NOMO-1 (cell line): ENCODE results near the gene DOK7.

Experiments
- DNase-seq, 2 experiments: peaks; one replicate each; lab custom pipeline; 2025; ENCODE audit not compliant: unreplicated experiment in 2 of 2; lab: John Stamatoyannopoulos, UW

The DOK7 gene

DNA sequence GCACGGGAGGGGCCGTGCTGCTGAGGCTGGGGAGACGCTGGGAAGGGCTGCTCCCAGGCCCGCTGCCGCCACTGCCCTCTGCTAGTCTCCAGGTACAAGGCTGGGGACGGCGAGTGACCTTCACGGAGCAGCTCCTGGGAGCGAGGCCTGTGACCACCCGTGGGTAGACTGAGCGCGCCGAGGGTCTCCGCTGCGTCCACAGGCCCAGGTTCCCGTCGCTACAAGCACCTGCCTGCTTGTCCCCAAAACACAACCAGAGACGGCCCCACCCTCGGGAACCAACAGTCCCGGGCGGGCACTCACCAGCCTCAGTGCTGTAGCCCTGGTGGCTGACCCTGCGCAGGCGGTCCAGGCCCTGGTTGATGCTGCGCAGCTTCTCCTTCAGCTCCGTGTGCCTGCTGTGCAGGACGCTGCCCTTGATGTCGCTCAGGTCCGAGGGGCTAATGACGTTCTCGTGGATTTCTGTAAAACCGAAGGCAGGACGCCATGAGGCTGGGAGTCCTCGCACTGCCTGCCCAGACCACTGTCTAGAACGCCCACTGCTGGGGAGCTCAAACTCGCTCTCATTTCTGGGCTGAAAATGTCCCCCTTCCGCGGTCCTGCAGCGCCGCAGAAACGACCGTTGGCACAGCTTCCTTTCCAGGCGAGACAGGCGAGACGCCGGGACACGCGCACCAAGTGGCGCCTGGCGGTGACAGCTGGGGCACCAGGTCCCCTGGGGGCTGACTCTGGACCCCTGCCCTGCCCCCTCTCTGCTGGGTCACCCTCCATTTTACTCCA is 54.8 kb downstream of the DOK7 start:
- no peak for DNase-seq

DNA sequence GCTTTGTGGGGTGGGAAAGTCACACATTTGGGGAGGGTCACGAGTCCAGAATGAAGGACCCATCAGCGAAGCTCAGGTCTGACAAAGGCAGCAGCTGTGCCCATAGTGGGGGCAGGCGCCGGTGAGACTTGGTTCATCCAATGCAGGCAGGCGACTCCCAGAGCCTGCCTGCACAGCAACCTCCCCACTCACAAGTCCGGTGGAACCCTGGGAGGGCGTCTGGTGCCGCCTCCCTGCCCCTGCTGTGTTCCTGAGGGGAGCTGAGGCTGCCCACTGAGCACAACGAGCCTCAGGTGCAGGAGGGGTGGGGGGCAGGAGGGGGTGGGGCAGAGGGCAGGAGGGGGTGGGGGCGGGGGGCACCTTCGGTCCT is 55.4 kb downstream of the DOK7 start:
- no peak for DNase-seq

DNA sequence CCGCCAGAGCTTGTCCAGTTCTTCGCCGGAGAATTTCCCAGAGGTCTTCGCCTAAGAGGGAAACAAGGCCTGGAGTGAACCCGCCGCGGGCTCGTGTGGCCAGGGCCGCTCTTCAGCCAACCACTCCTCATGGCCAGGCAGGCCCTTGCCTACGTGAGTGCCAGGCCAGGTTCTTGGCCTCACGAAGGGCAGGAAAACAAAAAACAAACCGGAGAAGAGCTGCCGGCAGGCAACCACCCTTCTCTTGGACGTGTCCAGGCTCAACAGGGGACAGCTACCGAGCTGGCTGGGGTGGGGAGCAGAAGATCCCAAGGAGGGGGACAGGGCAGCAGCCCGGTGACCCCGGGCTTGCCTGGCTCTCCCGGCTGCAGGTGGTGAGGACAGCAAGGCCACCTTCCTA is 55.8 kb downstream of the DOK7 start:
- DNase-seq, result no peak

DNA sequence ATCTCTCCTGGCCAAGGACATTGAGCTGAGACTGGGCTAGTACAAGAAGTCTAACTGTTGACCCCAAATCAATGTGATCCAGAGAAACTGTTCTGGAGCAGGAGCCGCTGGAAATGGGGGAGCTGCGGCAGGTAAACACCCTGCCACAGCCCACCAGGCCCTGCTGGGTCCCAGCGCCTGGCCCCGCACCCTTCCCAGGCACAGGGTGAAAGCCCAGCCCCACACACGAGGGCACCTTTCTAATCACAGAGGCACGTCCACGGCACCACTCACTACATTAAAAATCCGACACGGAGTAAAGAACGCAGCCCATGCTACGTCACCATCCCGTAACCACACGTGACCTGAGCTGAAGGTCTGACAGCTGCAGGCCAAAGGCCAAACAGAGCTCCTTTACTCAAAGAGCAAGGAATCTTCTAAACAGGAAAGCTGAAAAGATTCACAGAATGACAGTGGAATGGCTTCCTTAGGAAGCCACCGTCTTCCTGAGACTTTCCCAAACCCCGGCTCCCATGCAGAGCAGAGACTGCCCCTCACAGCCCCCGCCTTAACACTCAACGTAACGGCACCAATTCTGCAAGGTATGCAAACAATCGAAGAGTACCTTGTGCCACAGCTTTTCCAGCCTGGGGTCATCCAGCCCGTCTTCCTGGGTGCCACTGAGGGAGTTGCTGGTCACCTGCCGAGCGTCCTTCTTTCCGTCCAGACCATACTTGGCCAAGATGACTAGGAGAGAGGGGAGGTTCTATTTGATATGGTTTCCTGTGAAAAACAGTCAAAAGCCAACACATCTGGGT is 56.6 kb downstream of the DOK7 start:
- no peak for DNase-seq

DNA sequence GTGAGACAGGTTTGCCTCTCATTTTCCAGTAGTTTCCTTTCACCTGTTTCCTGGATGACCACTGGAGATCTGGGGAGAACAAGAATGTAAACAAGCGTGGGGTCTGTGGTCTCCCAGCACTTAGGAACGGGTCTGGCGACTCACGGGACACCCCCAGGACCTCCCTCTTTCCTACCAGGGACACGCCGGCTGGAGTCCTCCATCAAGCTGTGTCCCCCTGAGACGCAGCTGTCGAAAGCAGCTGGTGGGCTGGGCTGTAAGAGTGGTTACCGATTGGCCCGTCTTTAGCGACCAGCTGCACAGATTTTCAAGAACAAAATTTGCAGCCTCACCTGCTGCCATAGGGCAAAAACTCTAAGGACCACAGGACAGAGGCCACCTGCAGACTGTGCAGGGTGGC is 57.2 kb downstream of the DOK7 start:
- DNase-seq, result no peak

DNA sequence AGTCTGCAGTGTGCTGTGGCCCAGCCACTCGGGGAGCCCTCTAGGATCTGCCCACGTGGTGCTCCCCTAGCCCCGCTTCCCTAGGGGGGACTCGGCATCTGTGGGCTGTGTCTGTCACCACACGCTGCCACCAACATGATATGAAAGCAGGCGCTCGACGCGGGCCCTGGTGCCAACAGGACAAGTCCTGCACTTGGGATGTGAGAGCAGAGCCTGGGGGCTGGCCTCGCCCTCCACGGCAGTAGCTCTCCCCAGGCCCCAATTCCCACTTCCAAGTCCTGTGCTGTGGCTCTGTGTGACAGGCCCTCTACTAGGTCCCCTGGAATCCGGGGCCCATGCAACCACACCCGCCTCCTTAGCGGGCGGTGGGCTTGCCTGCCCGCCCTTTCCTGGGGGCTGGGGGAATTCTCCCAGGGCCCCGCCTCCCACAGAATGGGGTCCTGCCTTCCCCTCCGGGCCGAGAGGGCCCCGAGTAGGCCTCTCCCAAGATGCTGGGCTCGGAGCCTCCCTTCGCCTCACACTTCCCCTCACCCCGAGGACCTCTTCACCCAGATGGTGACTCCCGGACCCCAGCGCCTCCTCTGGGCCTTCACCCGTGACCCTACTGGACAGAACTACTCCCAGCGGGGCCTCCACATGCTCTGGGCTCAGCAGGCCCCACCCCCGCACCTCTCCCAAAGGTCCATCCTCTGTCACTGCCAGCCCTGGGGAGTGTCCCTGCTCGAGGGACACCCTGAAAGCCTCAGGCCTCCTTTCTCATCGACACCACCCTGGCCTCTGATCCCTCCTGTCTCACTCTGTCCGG is 57.9 kb downstream of the DOK7 start:
- no peak for DNase-seq

DNA sequence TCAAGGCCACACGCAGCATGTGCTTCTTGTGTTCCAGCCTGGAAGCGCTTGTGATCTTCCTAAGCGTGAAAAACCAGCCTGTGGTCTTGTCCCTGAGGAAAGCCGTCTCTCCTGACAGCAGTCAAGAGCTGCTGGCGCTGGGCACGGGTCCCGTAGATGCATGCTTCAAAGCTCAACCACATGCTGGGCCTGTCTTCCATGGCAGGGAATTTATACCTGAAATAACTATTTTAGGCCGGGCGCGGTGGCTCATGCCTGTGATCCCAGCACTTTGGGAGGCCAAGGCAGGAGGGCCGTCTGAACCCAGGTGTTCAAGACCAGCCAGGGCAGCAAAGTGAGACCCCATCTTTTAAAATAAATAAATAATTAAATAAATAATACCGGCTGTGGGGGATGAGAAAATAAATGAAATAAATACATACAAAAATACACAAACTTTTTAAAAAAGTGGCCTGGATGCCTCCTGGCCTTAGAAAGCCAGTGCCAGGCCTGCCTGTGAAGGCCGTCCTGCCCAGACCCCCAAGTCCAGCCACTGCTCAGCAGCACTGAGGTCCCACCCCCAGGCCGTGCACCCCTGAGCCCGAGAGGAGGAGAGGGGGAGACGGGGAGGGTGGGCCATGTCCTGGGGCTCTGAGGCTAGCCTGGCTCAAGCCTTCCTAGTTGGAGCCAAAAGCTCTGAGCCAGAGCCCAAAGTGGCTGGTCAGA is 58.7 kb downstream of the DOK7 start:
- no peak for DNase-seq

DNA sequence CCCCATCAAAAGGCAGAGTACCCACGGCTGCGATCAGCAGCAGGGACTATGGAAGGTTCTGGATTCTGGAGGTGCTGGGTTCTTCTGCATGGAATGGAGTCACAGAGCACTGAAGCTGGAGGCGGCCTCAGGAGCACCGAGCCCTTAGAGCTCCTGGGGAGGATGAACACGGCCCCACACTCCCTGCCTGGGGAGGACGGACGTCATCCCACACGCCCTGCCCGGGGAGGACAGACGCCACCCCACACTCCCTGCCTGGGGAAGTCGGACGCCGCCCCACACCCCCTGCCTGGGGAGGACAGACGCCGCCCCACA is 59.2 kb downstream of the DOK7 start:
- DNase-seq, result no peak

DNA sequence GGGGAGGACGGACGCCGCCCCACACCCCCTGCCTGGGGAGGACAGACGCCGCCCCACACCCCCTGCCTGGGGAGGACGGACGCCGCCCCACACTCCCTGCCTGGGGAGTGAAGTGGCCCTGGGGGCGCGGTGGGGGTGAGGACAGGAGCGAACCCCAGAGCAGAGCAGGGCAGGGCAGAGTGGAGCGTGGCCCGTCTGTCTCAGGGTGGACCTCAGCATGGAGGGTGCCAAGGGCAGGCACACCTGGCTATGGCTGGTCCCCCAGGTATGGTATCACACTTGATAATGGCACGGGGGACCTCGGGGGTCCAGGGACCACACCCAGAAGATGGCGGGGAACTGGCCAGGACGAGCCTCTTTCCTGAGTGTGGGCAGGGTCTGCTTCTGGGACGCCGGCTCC is 59.5 kb downstream of the DOK7 start:
- no peak for DNase-seq

DNA sequence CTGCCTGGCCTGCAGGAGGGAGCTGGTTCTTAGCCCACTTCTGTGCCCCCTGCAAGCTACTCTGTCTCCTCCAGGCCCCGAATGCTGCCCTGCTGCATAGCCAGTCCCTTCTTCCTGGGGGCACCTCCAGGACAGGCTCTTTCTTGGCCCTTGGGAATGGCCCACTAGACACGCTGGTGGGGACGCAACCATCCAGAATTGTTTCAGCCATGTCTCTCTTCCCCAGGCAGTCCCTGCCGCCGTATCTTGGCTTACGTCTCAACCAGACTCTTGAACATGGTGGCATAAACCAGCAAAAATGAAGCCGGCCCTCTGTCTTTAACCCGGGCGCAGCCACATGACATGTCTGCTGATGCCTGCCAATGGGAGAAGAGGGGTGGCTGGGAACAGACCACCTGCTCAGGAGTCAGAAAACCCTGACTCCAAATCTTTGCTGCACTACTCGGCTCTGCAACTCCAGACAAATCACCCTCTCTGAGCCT is 60.1 kb downstream of the DOK7 start:
- no peak for DNase-seq

DNA sequence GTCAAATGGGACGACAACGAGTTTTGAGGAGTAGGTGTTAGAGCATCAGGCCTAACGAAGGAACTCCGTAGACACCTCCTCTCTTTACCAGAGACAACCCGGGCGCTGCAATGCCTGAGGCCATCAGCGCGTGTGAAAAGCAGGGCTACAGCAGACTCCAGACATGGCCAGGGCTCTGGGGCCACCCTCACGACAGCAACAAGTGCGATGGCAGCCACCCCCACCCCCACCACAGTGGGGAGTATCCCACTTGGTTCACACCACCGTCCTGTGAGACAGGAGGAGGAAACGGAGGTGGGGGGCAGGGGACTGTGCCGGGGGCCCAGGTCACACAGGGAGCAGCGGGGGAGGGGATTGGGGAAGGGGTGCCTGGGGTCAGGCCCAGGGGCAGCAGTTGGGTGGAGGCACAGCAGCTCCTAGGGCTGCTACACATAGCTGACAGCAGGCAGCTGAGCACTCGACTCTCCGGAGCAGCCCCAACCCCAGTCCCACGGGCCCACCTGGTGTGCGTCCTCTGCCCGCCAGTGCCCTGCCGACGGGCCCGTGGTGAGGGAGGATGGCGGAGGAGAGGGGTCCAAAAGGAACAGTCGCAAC is 60.6 kb downstream of the DOK7 start:
- DNase-seq, result no peak

DNA sequence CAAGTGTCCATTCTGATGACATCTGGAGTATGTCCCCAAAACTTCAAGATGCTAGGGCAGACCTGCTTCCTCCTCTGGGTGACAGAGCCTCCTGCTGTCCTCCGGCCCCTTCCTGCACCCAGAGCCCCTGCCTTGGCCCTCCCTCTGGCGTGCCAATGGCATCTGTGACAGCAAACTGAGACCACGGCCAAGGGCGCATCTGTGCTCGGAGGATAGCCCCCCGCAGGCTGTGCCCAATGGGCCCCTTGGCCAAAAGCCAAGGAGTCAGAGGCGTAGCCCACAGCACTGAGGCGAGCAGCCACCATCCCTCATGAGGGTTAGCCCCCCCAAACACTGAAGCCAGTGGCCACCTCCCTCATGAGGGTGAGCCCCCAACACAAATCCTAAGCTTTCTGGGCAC is 61.2 kb downstream of the DOK7 start:
- no peak for DNase-seq

DNA sequence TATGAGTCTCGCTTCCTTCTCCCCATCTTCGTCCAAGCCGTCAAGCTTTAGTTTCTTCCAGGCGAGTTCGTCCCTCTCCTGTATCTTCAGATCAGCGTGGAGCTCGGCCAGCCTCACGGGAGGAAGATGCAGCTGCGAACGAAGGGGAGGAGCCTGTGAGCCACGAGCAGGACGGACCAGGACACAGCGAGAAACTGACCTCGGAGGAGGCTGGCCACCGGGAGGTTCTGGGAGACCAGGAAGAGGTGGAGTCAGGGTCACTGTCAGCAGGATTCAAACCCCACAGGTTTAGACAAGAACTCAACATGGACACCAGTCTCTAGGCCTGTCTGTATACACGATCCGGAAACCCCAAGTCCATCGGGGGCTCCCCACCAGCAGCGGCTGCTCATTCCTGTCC is 61.8 kb downstream of the DOK7 start:
- DNase-seq, result no peak

DNA sequence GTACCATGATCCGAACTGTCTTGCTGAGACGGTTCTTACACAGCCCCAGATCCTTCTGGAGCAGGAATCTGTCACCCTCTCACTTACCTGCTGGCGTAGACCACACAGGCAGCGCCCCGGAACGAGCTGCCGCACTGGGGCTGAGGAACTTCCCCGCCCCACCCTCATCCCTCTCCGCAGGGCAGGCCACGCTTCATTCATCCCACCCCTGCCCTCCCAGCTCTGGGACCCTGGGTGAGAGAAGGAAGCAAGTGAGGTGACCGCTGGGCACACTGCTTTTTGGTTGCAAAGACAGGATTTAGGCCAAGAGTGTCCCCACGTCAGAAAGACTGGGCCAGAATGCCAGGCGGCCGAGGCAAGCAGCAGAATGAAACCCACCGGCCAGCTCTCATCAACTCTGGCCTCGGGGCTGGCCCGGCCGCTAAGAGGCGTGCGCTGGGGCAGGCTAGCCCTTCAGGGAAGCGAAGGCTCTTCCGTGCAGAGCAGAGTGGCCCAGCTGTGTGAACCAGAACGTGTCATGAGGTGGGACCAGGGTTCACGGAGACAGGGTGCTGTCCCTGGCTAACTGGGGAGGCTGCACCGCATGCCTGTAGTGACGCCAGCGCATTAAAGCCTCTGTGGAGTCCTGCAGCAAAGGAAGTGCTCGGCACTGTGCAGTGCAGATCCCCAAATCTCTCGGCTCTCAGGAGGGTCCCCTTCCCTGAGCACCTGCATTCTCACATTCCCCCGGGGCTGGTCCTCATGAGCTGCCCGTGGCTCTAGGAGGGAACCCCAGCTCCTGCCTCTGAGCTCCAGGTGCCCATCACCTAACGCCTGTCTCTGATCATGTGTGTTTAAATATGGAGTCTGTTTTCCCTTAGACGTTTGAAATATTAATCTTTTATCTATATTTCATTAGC is 62.7 kb downstream of the DOK7 start:
- DNase-seq, result no peak

DNA sequence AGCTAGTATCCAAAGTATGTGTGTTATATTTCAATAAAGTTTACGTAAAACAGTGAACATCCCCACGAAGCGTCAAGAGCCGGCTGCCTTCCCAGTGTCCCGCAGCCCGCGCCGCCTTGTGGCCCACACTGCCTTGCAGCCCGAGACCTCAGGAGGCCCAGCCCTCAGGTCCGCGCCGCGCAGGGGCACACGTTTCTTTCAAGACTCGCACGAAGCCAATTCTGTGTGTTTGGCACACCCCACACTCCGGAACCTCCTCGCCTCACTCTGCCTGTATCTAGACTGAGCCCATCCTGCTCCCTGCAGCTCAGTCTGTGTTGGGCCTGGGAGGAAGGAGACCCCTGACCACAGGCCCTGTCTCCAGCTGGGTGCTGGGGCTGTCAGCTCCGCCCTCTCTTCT is 63.4 kb downstream of the DOK7 start:
- DNase-seq, result no peak

DNA sequence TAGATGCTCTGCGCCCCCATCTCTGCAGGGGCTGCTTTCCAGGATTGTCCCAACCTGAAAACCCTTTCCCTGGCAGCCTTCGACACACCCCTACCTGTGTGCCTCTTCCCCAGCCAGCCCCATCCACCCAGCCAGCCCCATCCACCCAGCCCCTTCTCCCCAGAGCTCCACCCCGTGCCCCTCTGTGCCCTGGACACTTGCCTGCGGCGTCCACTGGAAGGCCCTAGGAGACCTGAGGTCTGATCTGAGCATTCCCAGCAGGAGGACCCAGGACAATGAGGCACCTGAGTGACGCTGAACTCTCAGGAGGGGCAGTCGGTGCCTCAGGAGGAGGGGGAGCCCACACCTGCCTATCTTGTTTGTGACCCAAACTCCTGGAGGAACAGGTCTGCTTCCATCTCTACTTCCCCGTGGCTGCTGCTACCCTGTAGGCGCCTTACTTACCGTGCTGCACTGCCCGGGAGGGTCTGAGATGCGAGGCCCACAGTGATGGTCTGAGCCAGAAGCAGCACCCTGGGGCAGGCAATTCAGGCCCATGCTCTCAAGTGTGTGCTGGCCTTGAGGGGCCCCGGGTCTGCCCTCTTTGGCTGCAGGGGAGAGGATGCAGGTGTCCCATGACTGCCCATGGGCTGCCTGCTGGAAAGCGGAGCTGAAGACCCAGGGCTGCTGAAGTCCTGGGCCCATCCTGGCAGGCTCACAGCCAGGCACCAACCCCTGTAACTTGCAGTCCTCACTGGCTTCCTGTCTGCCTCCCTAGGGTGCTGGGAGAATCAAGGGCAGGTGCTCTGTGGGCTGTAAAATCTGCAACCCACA is 64.2 kb downstream of the DOK7 start:
- DNase-seq, result no peak

DNA sequence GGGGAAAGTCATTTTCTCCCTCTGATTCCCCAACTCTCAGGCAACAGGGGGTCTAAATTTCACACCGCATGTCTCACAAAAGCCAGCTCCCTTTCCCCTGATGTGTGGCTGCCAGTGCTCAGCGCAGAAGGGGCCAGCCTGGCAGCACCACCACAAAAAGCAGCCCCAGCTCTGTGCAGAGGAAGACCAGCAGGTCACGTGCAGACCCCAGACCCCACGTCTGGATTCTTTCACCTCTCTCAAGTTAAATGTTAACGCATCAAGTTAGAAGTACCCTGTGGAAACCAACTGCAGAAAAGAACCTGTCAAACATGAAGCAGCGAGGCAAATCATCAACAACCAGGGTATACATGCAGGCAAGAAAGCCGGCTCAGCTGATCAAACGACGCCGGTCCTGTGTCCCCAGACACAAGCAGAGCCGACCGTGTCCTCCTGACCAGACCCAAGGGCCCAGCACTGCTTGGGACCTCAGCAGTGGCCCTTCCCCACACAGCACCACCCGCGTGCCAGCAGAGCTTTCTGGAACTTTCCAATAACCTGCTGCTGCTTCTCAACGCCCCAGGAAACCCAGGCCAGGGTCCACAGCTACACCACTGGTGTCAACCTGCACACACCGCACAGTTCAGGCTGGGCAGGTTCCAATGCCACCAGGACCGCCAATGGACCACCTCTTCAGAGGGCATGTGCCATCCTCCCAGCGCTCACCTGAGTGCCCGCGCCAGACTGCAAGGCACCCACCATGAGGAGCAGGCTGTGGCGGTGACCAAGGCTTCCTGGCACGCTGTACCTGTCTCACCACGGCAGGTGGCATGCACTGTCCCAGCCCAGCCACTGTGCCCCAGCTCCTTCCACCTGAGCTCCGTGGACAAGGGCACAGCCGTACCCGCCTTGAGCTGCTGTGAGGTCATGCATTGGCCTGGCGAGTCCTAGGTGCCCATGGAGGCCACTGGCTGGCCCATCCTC is 65.1 kb downstream of the DOK7 start:
- DNase-seq, result no peak

DNA sequence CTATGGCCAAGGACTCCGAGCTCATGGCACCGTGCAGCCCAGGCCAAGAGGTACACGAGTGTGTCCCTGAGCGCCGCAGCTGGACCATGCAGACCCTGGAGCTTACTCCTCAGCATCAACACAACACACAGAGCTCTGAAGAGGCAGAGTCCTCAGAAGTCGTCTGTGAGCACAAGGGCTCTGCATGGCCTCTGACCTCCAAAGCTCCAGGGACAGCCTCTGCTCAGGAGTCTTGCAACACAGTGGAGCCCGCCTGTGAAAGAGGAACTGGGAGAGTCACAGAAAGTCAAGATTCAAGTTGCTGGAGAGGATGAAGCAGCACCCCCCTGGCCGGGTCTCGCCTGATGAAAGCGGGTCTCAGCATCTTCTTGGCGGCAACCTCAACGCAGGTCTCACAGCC is 66.3 kb downstream of the DOK7 start:
- peak; percentile 88 to 95 for DNase-seq
